OCI-LY3 (cell line): ENCODE data around the gene RAP1GAP2.

ENCODE experiments used
- H2AFZ ChIP-seq: fragments of 200-600, 300-600 bp; shearing (Covaris generic); 2 replicates; pipeline ENCODE4 v1.6.0; 2014; ENCODE audit warnings: antibody characterized with exemption, low read depth, low read length
- H3K27ac ChIP-seq: fragments of 200-600, 300-600 bp; sonication (generic); 2 replicates; pipeline ENCODE4 v1.5.1; 2014; ENCODE audit warnings: mild to moderate bottlenecking, low read length, moderate library complexity, mixed read lengths
- H3K27me3 ChIP-seq: fragments of 200-600, 300-600 bp; sonication (generic); 2 replicates; pipeline ENCODE4 v1.6.1; 2014; ENCODE audit warnings: low read depth, low read length, mixed read lengths
- H3K36me3 ChIP-seq: fragments of 200-600, 300-600 bp; sonication (generic); replicated peaks from 2 replicates; pipeline ENCODE3; 2014; ENCODE audit warnings: low read depth, low read length, mixed read lengths
- H3K4me1 ChIP-seq: fragments of 300-600, 200-600 bp; sonication (generic); 2 replicates; pipeline ENCODE4 v1.6.1; 2014; ENCODE audit warnings: low read length, mixed read lengths
- H3K4me2 ChIP-seq: fragments of 200-600, 300-600 bp; sonication (generic); 2 replicates; pipeline ENCODE4 v1.6.1; 2014; ENCODE audit warnings: low read length, mixed read lengths
- H3K4me3 ChIP-seq: fragments of 300-600, 200-600 bp; sonication (generic); 2 replicates; pipeline ENCODE4 v1.5.1; 2014; ENCODE audit warnings: antibody characterized with exemption, mild to moderate bottlenecking, low read length, moderate library complexity
- H3K79me2 ChIP-seq: fragments of 300-600, 200-600 bp; shearing (Covaris generic); 2 replicates; pipeline ENCODE4 v1.6.1; 2014; ENCODE audit warnings: mild to moderate bottlenecking, low read length, mixed read lengths
- H3K9ac ChIP-seq: fragments of 300-600, 200-600 bp; shearing (Covaris generic); 2 replicates; pipeline ENCODE4 v1.6.0; 2014; ENCODE audit warnings: mild to moderate bottlenecking, low read length, moderate library complexity
- H3K9me3 ChIP-seq: fragments of 200-600, 300-600 bp; shearing (Covaris generic); 2 replicates; pipeline ENCODE4 v1.6.1; 2014; ENCODE audit warnings: low read length, mixed read lengths; ENCODE audit not compliant: insufficient read depth
- H4K20me1 ChIP-seq: fragments of 200-600, 300-600 bp; sonication (generic); 2 replicates; pipeline ENCODE4 v1.6.1; 2016; ENCODE audit warnings: low read length, mixed read lengths; ENCODE audit not compliant: insufficient read depth
- CTCF ChIP-seq: fragments of 200-600, 300-600 bp; sonication (generic); IDR thresholded peaks from 2 replicates; pipeline ENCODE4 v1.5.1; 2014; ENCODE audit warnings: antibody characterized with exemption, low read length, low read depth
- EZH2phosphoT487 ChIP-seq: fragments of 200-600 bp; shearing (Covaris generic); IDR thresholded peaks from 2 replicates; pipeline ENCODE4 v1.6.1; 2018; ENCODE audit warnings: antibody characterized with exemption, mixed run types, low read depth

RAP1GAP2 gene

GRCh38 chr17:2947588-2947950 lies 151.3 kb downstream of the RAP1GAP2 start:
- H3K9me3 ChIP-seq, result no peaks in the 10 kb centered on the region
- H3K79me2 ChIP-seq, result no peaks in the 10 kb centered on the region
- H3K36me3 ChIP-seq, result no peaks in the 10 kb centered on the region
- no peak overlapping the region for H2AFZ ChIP-seq
- H3K4me3 ChIP-seq, result no peak overlapping the region
- no peak for TF ChIP-seq CTCF
- TF ChIP-seq EZH2phosphoT487, result no peak
- H4K20me1 ChIP-seq, result no peaks in the 10 kb centered on the region
- no peak overlapping the region for H3K9ac ChIP-seq
- no peak overlapping the region for H3K27ac ChIP-seq
- no peaks in the 10 kb centered on the region for H3K4me1 ChIP-seq
- no peak overlapping the region for H3K4me2 ChIP-seq
- H3K27me3 ChIP-seq, result no peaks in the 10 kb centered on the region

GRCh38 chr17:2947996-2948550 lies 151.8 kb downstream of the RAP1GAP2 start:
- H3K9me3 ChIP-seq, result no peaks in the 10 kb centered on the region
- no peaks in the 10 kb centered on the region for H3K4me1 ChIP-seq
- no peak overlapping the region for H3K4me2 ChIP-seq
- TF ChIP-seq EZH2phosphoT487 (no peak), CTCF (no peak)
- H3K27ac ChIP-seq, result no peak overlapping the region
- no peak overlapping the region for H2AFZ ChIP-seq
- H3K79me2 ChIP-seq, result no peaks in the 10 kb centered on the region
- H3K27me3 ChIP-seq, result no peaks in the 10 kb centered on the region
- H3K9ac ChIP-seq, result no peak overlapping the region
- no peaks in the 10 kb centered on the region for H3K36me3 ChIP-seq
- H4K20me1 ChIP-seq, result no peaks in the 10 kb centered on the region
- H3K4me3 ChIP-seq, result no peak overlapping the region

GRCh38 chr17:2948721-2949468 lies 152.7 kb downstream of the RAP1GAP2 start:
- Histone ChIP-seq H3K27me3 (no peaks in the 10 kb centered on the region), H2AFZ (no peak overlapping the region), H3K9me3 (no peaks in the 10 kb centered on the region), H3K36me3 (no peaks in the 10 kb centered on the region), H4K20me1 (no peaks in the 10 kb centered on the region), H3K4me1 (no peaks in the 10 kb centered on the region), H3K27ac (no peak overlapping the region), H3K4me3 (no peak overlapping the region), H3K9ac (no peak overlapping the region), H3K79me2 (no peaks in the 10 kb centered on the region), H3K4me2 (no peak overlapping the region)
- TF ChIP-seq EZH2phosphoT487 (no peak), CTCF (no peak)

GRCh38 chr17:2949469-2950044 lies 153.3 kb downstream of the RAP1GAP2 start:
- Histone ChIP-seq H3K27ac (no peak overlapping the region), H3K9ac (no peak overlapping the region), H3K36me3 (no peaks in the 10 kb centered on the region), H3K4me1 (no peaks in the 10 kb centered on the region), H3K9me3 (no peaks in the 10 kb centered on the region), H3K27me3 (no peaks in the 10 kb centered on the region), H3K4me2 (no peak overlapping the region), H2AFZ (no peak overlapping the region), H3K4me3 (no peak overlapping the region), H4K20me1 (no peaks in the 10 kb centered on the region), H3K79me2 (no peaks in the 10 kb centered on the region)
- TF ChIP-seq CTCF, result no peak
- TF ChIP-seq EZH2phosphoT487, result no peak
